Activated T-helper 1 cell treated with Interleukin-2 at 50 U/mL for 16 hours (primary cell): ENCODE measurements around the gene RAB3GAP1.
"Not testable (repeated sequence)": the region's sequence is repeated elsewhere in the genome, so short reads cannot be mapped to it uniquely, and the experiment has no call there.

Experiments
- DNase-seq: peaks from one replicate; pipeline ENCODE4 v3.0.0-alpha.2; 2020; ENCODE audit warnings: low read depth

Gene RAB3GAP1

DNA sequence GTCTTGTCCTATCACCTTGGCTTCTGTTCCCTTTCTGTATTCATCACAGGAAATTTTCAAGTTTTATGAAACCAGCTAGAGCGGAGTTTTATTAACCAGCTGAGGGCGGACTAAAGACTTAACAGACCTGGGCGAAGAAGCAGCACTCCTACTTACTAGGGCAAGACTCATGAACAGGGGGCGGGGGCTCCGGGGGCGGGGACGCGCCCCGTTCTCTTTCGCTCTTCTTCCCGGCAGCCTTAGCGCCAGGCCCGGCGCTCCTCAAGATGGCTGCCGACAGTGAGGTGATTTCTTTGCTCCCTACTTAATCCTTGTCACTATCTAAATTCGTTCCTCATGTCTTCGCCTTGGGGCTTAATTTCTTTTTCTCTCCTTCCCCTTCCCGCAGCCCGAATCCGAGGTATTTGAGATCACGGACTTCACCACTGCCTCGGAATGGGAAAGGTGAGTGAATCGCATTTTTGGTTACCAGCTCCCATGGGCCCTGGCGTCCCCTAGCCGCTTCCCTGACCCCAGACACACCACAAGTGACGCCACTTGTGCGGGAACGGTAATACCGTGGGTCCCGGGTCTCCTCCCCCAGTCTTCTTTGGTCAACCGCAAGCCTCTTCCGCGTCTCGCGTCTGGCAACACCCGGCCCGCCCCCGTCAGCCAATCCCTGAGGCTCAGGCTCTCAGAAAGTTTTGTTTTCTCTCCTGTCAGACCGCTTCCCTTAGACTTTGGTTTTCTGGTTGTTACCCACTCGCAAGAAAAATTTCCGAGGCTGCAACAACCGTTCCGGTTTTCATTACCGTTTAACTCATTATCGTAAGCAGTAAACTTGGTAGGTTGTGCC, at the start of gene RAB3GAP1:
TSS of gene RAB3GAP1 (plus strand) at position 251 of the 835 bp plus-strand sequence. CDS start at position 267, 16 bp downstream.
- peak; percentile 83 for DNase-seq

- no peak for DNase-seq
These were observed 49.3 kb upstream of the RAB3GAP1 start for GRCh38 chr2:135002836-135003235.

DNA sequence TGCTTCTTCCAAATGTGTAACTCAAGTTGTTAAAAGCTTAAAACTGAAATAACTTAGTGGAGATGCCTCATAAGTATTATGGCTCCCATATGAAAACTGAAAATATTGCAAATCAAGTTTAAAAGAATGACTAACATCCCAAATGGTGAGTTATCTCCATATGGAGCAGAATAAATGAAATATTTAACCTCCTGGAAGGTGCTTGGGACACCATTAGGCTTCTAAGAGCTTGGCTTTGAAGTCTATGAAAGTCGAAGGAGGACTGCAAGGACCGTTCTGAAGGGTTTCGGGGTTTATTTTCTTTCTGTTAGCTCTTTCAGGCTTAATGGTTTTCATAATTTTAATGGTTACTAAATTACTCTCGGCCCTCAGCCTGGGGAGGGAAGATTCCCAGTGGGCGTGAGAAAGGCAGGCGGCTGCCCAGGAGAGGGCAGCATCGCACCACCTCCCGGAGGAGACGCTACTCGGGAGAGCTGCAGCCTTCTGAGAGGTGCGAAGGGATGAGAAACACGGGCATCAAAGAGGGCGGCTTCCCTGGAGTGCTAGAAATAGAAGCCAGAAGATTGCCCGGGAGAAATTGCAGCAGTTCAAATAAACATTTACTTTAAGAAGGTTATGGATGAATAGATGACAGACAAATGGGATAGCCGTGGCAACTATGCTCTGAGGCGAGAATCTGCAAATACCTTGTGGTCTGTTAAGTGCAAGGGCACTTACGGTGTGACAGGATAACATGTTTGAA, 47.9 kb upstream of the RAB3GAP1 start:
- peak; percentile 41 for DNase-seq

GRCh38 chr2:135005753-135006152, 46.3 kb upstream of the RAB3GAP1 start:
- no peak for DNase-seq

DNA sequence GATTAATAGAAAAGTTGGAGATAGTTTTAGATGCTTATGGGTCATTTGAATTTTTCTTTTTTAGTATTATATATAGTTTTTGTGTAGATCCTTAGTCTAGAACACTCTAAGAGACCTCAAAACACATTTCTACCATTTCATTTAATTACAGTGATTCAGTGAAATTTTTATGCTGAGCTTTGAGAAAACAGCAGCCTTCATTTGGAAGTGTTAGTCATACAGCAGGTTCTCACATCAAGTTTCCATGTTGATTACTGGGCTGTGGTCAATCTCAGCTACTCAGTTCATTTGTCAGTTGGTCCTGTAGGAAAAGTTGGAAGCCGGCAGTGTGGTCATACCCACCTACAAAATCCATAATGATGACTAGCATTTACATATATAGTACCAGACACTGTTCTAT, 42.8 kb upstream of the RAB3GAP1 start:
- no peak for DNase-seq

GRCh38 chr2:135010200-135010942, 41.7 kb upstream of the RAB3GAP1 start:
- DNase-seq, result no peak

- no peak for DNase-seq
These were observed 40.5 kb upstream of the RAB3GAP1 start for GRCh38 chr2:135011633-135012032.

- DNase-seq, result no peak
These were observed 30.5 kb upstream of the RAB3GAP1 start for GRCh38 chr2:135021618-135022017.

DNA sequence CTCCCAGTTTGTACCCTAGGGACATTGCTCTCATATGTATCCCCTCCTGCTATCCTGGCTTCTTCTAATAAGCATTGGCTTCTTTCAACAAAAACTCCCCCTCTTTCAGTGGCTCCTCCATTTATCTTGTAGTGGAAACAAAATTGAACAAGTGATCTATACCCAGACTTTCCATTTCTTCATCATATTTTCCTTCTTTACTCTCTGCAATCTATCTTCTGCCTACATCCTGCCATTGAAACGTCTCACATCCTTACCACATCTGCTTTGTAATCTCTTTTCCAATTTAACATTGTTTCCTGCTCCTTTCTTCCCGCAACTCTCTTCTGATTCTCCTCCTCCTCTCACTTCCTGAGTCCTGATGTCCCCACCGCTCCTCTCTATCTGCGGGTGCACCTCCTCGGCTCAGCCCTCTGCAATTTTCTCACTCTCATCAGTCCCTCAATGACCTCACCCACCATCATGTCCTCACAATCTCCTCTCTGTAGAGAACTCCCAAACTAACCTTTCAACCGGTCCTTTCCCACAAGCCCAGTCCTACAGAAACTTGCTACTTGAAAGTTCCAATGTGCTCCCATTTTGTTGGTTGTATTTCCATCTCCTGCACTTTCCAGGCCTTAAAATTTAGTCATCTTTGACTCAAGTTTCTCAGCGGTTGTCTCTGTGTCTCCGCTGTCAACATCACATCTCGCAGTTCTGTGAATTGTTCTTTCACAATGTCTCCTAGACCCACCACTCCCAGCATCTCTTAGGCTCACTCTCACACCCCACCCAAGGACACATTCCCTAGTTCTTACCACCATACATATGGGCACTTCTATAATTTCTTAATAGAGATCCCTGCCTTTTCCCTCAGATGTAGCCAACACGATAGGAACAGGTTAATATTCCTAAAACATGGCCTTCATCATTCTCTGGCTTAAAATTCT, 28.9 kb upstream of the RAB3GAP1 start:
- no peak for DNase-seq

GRCh38 chr2:135023886-135024485, 28.1 kb upstream of the RAB3GAP1 start:
- DNase-seq, result no peak

DNA sequence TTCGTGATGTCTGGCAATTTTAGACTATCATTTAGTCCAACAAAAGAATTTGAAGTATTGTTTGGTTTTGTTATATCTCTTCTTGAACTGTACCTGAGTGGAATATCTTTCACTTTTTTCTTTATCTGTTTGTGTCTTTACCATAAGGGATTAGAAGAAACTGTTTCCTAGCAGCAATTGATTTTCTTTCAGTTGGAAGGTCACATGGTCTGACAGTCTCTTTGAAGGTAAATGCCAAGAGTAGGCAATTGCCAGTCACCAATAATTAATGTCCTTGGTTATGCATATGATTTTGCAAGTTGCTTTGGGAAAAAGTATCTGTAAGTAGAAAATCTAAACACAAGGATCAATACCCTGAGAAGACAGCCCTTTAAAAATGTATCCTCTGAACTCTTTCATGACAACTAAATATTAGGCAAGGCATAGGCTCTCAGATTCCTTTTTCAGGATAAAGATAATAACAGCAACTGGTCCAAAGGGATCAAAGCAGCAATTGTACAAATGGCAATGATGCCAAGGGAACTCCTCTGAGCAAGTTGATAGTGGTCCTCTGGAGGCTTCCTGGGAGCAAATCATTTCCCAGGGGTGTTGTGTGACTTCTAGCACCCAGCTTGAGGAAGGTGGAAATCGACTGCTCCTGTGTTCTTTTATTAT, 22.5 kb upstream of the RAB3GAP1 start:
- DNase-seq, result no peak

DNA sequence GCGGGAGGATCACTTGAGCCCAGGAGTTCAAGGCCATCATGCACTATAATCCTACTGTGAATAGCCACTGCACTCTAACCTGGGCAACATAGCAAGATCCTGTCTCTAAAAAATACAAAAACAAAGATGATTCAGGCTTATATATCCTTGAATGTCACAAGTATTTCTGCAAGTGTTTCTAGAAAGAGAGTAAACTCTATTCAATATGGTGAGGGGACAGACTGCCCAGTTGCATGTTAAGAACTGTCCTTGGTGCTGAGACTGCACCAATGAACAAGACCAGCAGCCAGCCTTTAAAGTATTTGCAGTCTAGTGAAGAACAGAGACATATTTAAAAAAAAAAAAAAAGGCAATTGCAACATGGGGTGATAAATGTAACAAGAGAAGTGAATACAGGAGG, 21.3 kb upstream of the RAB3GAP1 start:
- no peak for DNase-seq

- DNase-seq, result not testable (repeated sequence)
These were observed 18.9 kb upstream of the RAB3GAP1 start for GRCh38 chr2:135033216-135033615.

DNA sequence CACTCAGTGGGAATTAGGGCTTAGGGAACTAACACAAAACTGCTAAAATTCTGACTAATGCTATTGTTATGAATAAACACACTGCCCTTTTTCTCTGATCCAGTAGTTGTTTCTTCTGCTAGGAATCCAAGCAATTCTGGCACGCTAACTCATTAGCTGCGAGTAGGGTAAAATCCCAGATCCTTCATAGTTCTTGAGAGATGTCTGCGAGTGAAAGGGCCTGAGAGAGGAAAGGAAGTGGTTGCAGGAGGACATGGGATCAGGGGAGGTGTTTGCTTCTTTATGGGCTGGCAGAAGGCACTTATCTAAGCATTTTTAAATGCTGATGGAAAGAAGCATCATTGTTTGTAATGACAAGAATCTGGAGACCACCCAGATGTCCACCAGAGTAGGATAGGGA, 14.3 kb upstream of the RAB3GAP1 start:
- DNase-seq, result no peak

- no peak for DNase-seq
These were observed 8.7 kb upstream of the RAB3GAP1 start for GRCh38 chr2:135043345-135043744.

- no peak for DNase-seq
These were observed 4.8 kb upstream of the RAB3GAP1 start, which contains the start of gene MAP3K19 for GRCh38 chr2:135047300-135047699. Gene MAP3K19 (minus strand): TSS chr2:135047447. CDS start chr2:135024647, 22,800 bp downstream.

- no peak for DNase-seq
These were observed 4.0 kb upstream of the RAB3GAP1 start for GRCh38 chr2:135048122-135048521.

DNA sequence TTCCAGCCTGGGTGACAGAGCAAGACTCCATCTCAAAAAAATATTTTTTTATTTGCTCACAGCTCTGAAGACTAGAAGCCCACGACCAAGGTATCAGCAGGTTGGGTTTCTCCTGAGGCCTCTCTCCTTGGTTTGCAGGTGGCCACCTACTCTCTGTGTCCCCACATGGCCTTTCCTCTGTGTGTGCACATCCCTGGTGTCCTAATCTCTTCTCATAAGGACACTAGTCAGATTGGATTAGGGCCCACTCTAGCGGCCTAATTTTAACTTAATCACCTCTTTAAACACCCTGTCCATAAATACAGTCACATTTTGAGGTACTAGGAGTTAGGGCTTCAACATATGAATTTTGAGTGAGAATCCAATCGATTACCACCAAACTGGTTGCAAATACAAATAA, 2.0 kb upstream of the RAB3GAP1 start:
- DNase-seq, result no peak

- DNase-seq, result no peak
These were observed 1.4 kb upstream of the RAB3GAP1 start for GRCh38 chr2:135050684-135051083.

- DNase-seq, result no peak
These were observed 944 bp downstream of the RAB3GAP1 start for GRCh38 chr2:135052997-135053474.
